ENCODE measurements around the gene PYM1. TPM values are rescaled to one million over a fixed set of nuclear protein-coding genes. Genes with fewer than 3 reads are reported as not detected.

The PYM1 gene
- polyA plus RNA-seq, 1 donor from 2014 or later: 49.3 TPM

DNA sequence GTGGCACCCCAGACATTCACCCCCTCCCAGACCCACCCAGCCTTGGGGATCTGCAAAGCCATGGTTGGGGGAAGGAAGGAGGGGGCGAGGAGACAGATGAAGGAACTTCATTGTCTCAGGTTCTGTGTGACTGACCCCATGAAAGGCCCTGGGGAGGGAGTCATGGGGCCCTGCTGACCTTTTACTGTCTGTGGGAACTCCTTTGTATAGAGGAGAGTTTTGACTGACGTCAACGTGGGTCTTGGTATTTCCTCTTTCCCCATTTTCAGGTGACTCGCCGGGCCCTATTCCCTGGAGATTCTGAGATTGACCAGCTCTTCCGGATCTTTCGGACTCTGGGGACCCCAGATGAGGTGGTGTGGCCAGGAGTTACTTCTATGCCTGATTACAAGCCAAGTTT, 43.1 kb upstream of the PYM1 start:
- H3F3A ChIP-seq (ENCODE audit: insufficient read depth, low read length, poor library complexity, severe bottlenecking): no peaks in the 10 kb centered on the region
- no peaks in the 10 kb centered on the region for H4K20me1 ChIP-seq (ENCODE audit: insufficient read depth)
- H3K9ac ChIP-seq (ENCODE audit: low read length): no peak overlapping the region
- no peak overlapping the region for H3K4me3 ChIP-seq (ENCODE audit: low read length)
- H2AFZ ChIP-seq (ENCODE audit: low read depth, low read length): no peak overlapping the region
- H3K27ac ChIP-seq (ENCODE audit: low read length): no peak overlapping the region
- H3K27me3 ChIP-seq (ENCODE audit: insufficient read depth, low read depth, low read length): no peaks in the 10 kb centered on the region
- H3K36me3 ChIP-seq (ENCODE audit: insufficient read depth, low read length): no peaks in the 10 kb centered on the region
- no peaks in the 10 kb centered on the region for H3K9me3 ChIP-seq (ENCODE audit: low read length)
- no peaks in the 10 kb centered on the region for H3K9me2 ChIP-seq (ENCODE audit: insufficient read depth, low read length)
- TF ChIP-seq SMC3 (conservative IDR thresholded peaks at IDR 0.05; ENCODE audit: poor library complexity) (no peak), EZH2 (IDR thresholded peaks at IDR 0.05; ENCODE audit: borderline replicate concordance, insufficient read depth, low read length, poor library complexity, severe bottlenecking) (no peak), TAF1 (IDR thresholded peaks at IDR 0.05; ENCODE audit: low read depth) (no peak), POLR2AphosphoS5 (IDR thresholded peaks at IDR 0.05) (no peak), MXI1 (conservative IDR thresholded peaks at IDR 0.05; ENCODE audit: poor library complexity, severe bottlenecking) (no peak)
- TF ChIP-seq, protein P1, sequence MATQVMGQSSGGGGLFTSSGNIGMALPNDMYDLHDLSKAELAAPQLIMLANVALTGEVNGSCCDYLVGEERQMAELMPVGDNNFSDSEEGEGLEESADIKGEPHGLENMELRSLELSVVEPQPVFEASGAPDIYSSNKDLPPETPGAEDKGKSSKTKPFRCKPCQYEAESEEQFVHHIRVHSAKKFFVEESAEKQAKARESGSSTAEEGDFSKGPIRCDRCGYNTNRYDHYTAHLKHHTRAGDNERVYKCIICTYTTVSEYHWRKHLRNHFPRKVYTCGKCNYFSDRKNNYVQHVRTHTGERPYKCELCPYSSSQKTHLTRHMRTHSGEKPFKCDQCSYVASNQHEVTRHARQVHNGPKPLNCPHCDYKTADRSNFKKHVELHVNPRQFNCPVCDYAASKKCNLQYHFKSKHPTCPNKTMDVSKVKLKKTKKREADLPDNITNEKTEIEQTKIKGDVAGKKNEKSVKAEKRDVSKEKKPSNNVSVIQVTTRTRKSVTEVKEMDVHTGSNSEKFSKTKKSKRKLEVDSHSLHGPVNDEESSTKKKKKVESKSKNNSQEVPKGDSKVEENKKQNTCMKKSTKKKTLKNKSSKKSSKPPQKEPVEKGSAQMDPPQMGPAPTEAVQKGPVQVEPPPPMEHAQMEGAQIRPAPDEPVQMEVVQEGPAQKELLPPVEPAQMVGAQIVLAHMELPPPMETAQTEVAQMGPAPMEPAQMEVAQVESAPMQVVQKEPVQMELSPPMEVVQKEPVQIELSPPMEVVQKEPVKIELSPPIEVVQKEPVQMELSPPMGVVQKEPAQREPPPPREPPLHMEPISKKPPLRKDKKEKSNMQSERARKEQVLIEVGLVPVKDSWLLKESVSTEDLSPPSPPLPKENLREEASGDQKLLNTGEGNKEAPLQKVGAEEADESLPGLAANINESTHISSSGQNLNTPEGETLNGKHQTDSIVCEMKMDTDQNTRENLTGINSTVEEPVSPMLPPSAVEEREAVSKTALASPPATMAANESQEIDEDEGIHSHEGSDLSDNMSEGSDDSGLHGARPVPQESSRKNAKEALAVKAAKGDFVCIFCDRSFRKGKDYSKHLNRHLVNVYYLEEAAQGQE (IDR thresholded peaks at IDR 0.05; ENCODE audit: borderline replicate concordance): no peak
- H3K79me2 ChIP-seq (replicated peaks; ENCODE audit: insufficient read depth, low read length): peaks cover 27% of the 10 kb centered on the region
- H3K4me2 ChIP-seq (ENCODE audit: low read length): no peak overlapping the region

DNA sequence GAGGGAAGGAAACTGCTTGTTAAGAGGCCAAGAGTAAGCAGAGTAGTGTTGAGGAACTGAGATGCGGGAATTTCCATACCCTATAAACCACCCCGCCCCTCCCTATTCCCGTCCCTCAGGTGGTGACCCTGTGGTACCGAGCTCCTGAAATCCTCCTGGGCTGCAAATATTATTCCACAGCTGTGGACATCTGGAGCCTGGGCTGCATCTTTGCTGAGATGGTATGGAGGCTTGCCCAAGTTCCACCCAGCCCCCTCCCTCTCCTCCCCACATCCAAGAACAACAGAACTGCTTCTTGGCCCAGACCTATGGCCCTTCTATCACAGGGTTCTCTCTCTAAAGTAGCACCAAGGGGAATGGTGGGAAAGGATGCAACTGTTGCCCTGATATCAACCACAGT, 41.7 kb upstream of the PYM1 start:
- Histone ChIP-seq H3K27me3 (ENCODE audit: insufficient read depth, low read depth, low read length) (no peaks in the 10 kb centered on the region), H4K20me1 (ENCODE audit: insufficient read depth) (no peaks in the 10 kb centered on the region), H3K79me2 (replicated peaks; ENCODE audit: insufficient read depth, low read length) (peaks cover 12% of the 10 kb centered on the region), H3F3A (ENCODE audit: insufficient read depth, low read length, poor library complexity, severe bottlenecking) (no peaks in the 10 kb centered on the region), H3K27ac (ENCODE audit: low read length) (no peak overlapping the region), H2AFZ (ENCODE audit: low read depth, low read length) (no peak overlapping the region), H3K9ac (ENCODE audit: low read length) (no peak overlapping the region), H3K9me2 (ENCODE audit: insufficient read depth, low read length) (no peaks in the 10 kb centered on the region), H3K4me3 (ENCODE audit: low read length) (no peak overlapping the region), H3K4me2 (ENCODE audit: low read length) (no peak overlapping the region), H3K9me3 (ENCODE audit: low read length) (no peaks in the 10 kb centered on the region), H3K36me3 (ENCODE audit: insufficient read depth, low read length) (no peaks in the 10 kb centered on the region)
- TF ChIP-seq EZH2 (IDR thresholded peaks at IDR 0.05; ENCODE audit: borderline replicate concordance, insufficient read depth, low read length, poor library complexity, severe bottlenecking) (no peak), EP300 (conservative IDR thresholded peaks at IDR 0.05; ENCODE audit: poor library complexity, severe bottlenecking) (no peak), SMC3 (conservative IDR thresholded peaks at IDR 0.05; ENCODE audit: poor library complexity) (no peak), TAF1 (IDR thresholded peaks at IDR 0.05; ENCODE audit: low read depth) (no peak), POLR2AphosphoS5 (IDR thresholded peaks at IDR 0.05) (no peak), MXI1 (conservative IDR thresholded peaks at IDR 0.05; ENCODE audit: poor library complexity, severe bottlenecking) (no peak)
- TF ChIP-seq, protein P2, sequence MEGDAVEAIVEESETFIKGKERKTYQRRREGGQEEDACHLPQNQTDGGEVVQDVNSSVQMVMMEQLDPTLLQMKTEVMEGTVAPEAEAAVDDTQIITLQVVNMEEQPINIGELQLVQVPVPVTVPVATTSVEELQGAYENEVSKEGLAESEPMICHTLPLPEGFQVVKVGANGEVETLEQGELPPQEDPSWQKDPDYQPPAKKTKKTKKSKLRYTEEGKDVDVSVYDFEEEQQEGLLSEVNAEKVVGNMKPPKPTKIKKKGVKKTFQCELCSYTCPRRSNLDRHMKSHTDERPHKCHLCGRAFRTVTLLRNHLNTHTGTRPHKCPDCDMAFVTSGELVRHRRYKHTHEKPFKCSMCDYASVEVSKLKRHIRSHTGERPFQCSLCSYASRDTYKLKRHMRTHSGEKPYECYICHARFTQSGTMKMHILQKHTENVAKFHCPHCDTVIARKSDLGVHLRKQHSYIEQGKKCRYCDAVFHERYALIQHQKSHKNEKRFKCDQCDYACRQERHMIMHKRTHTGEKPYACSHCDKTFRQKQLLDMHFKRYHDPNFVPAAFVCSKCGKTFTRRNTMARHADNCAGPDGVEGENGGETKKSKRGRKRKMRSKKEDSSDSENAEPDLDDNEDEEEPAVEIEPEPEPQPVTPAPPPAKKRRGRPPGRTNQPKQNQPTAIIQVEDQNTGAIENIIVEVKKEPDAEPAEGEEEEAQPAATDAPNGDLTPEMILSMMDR (IDR thresholded peaks at IDR 0.05; ENCODE audit: poor library complexity, severe bottlenecking): no peak
- TF ChIP-seq, protein P1 (IDR thresholded peaks at IDR 0.05; ENCODE audit: borderline replicate concordance): no peak
